ENCODE results near the gene OSGEP.
A peak's percentile ranks its signal among the peaks of the same experiment; 100 is the strongest.

Gene OSGEP

GRCh38 chr14:20400965-20401593 is 53.5 kb downstream of the OSGEP start:
- Histone ChIP-seq H3K9me3 (ENCODE audit: control insufficient read depth, insufficient read depth, low read depth, low read length) (no peaks in the 10 kb centered on the region), H3K4me3 (ENCODE audit: low read depth, low read length) (no peak overlapping the region), H3K4me1 (ENCODE audit: control insufficient read depth, insufficient read depth, low read length) (no peaks in the 10 kb centered on the region), H3K36me3 (ENCODE audit: control insufficient read depth in 2 of 2, insufficient read depth in 1 of 2, low read length in 2 of 2) (peaks cover 38 to 53% of the 10 kb centered on the region in 2 experiments), H3K27ac (ENCODE audit: extremely low read depth, low read depth, low read length) (no peak overlapping the region)
- POLR2A ChIA-PET: interaction anchor here (1.5 kb wide), 1 partner anchor 60 kb away, joined by 5 read pairs; the partner anchor contains the start of gene PIP4P1
- CTCF ChIA-PET: interaction anchor here (0.6 to 2.0 kb wide), 5 partner anchors 10 to 290 kb away, joined by 3 to 7 read pairs (median 3); no protein-coding TSS in a partner anchor
- TF ChIP-seq ZNF366 (tag by site-specific recombination; conservative IDR thresholded peaks at IDR 0.05) (0 out of 2 replicates have a peak, but pooled peaks have one; percentile 51), ZNF580 (tag by site-specific recombination; IDR thresholded peaks at IDR 0.05) (no peak), KLF8 (tag by site-specific recombination; IDR thresholded peaks at IDR 0.05) (0 out of 2 replicates have a peak, but pooled peaks have one; percentile 27)

- CTCF ChIA-PET: interaction anchor here (0.7 to 2.0 kb wide), 3 partner anchors 9 to 73 kb away, joined by 3 to 7 read pairs (median 4); no protein-coding TSS in a partner anchor
- no peak overlapping the region for H3K27ac ChIP-seq (ENCODE audit: extremely low read depth, low read depth, low read length)
- no peak for TF ChIP-seq ZBTB1 (tag by site-specific recombination; IDR thresholded peaks at IDR 0.05)
- TF ChIP-seq ZNF16 (tag by site-specific recombination; IDR thresholded peaks at IDR 0.05; ENCODE audit: low read depth): no peak
- TF ChIP-seq ZNF266 (tag by site-specific recombination; IDR thresholded peaks at IDR 0.05; ENCODE audit: low read depth): no peak
- no peak for TF ChIP-seq ZNF416 (tag by site-specific recombination; IDR thresholded peaks at IDR 0.05)
- no peak for TF ChIP-seq OVOL3 (tag by site-specific recombination; IDR thresholded peaks at IDR 0.05)
- TF ChIP-seq ZNF202 (tag by site-specific recombination; IDR thresholded peaks at IDR 0.05; ENCODE audit: borderline replicate concordance): no peak
- TF ChIP-seq REST (tag by site-specific recombination; IDR thresholded peaks at IDR 0.05): no peak
- TF ChIP-seq ZNF26 (tag by site-specific recombination; IDR thresholded peaks at IDR 0.05): no peak
- no peak for TF ChIP-seq ZIC2 (tag by site-specific recombination; IDR thresholded peaks at IDR 0.05)
- TF ChIP-seq ZNF366 (tag by site-specific recombination; conservative IDR thresholded peaks at IDR 0.05): no peak
- TF ChIP-seq ZNF600 (tag by site-specific recombination; IDR thresholded peaks at IDR 0.05): no peak
- TF ChIP-seq ZNF239 (tag by site-specific recombination; IDR thresholded peaks at IDR 0.05): no peak
- TF ChIP-seq ZNF311 (tag by site-specific recombination; IDR thresholded peaks at IDR 0.05; ENCODE audit: borderline replicate concordance): no peak
- TF ChIP-seq PATZ1 (tag by site-specific recombination; IDR thresholded peaks at IDR 0.05): no peak
- TF ChIP-seq ZBTB17 (tag by site-specific recombination; IDR thresholded peaks at IDR 0.05): no peak
- no peak for TF ChIP-seq HIC1 (tag by site-specific recombination; IDR thresholded peaks at IDR 0.05)
- no peak for TF ChIP-seq ZNF148 (tag by site-specific recombination; IDR thresholded peaks at IDR 0.05; ENCODE audit: borderline replicate concordance)
- H3K9me3 ChIP-seq (ENCODE audit: control insufficient read depth, insufficient read depth, low read depth, low read length): no peaks in the 10 kb centered on the region
- no peaks in the 10 kb centered on the region for H3K4me1 ChIP-seq (ENCODE audit: control insufficient read depth, insufficient read depth, low read length)
- POLR2A ChIA-PET: interaction anchor here (1.5 kb wide), 1 partner anchor 61 kb away, joined by 5 read pairs; the partner anchor contains the start of gene PIP4P1
- H3K4me3 ChIP-seq (ENCODE audit: low read depth, low read length): no peak overlapping the region
- H3K36me3 ChIP-seq (ENCODE audit: control insufficient read depth in 2 of 2, insufficient read depth in 1 of 2, low read length in 2 of 2): peaks cover 40 to 56% of the 10 kb centered on the region in 2 experiments
These were observed 54.0 kb downstream of the OSGEP start for GRCh38 chr14:20400589-20400964.
